CD4-positive, alpha-beta T cell treated with Interleukin-2 at 100 ng/mL for 4 hours (primary cell): ENCODE measurements around the gene BCAR1.
"Not testable (repeated sequence)": the region's sequence is repeated elsewhere in the genome, so short reads cannot be mapped to it uniquely, and the experiment has no call there.

Experiments used
- DNase-seq: peaks from one replicate; pipeline ENCODE4 v3.0.0-alpha.2; 2020; ENCODE audit warnings: low spot score

Gene BCAR1

GRCh38 chr16:75251280-75252048 lies at the start of gene BCAR1:
TSS of gene BCAR1 (minus strand) at chr16:75251624. CDS start at chr16:75251482, 142 bp downstream.
- DNase-seq = no peak

- no peak for DNase-seq
These were observed 46.8 kb upstream of the BCAR1 start for GRCh38 chr16:75298267-75298666.

- no peak for DNase-seq
These were observed 45.2 kb upstream of the BCAR1 start for GRCh38 chr16:75296606-75297005.

GRCh38 chr16:75294773-75295459 lies 43.5 kb upstream of the BCAR1 start:
- no peak for DNase-seq

GRCh38 chr16:75293772-75294171 lies 42.3 kb upstream of the BCAR1 start:
- no peak for DNase-seq

GRCh38 chr16:75293173-75293572 lies 41.7 kb upstream of the BCAR1 start:
- no peak for DNase-seq

GRCh38 chr16:75292691-75293090 lies 41.3 kb upstream of the BCAR1 start:
- DNase-seq = no peak

- DNase-seq = no peak
These were observed 37.8 kb upstream of the BCAR1 start for GRCh38 chr16:75289189-75289588.

- DNase-seq = peak; percentile 51
These were observed 37.2 kb upstream of the BCAR1 start for GRCh38 chr16:75288596-75289120.

- DNase-seq = no peak
These were observed 36.8 kb upstream of the BCAR1 start for GRCh38 chr16:75288181-75288580.

- no peak for DNase-seq
These were observed 36.3 kb upstream of the BCAR1 start for GRCh38 chr16:75287708-75288107.

- DNase-seq = no peak
These were observed 35.0 kb upstream of the BCAR1 start for GRCh38 chr16:75286389-75286788.

- DNase-seq = no peak
These were observed 31.2 kb upstream of the BCAR1 start for GRCh38 chr16:75282466-75283281.

- DNase-seq = no peak
These were observed 30.4 kb upstream of the BCAR1 start for GRCh38 chr16:75281826-75282225.

- not testable (repeated sequence) for DNase-seq
These were observed 29.6 kb upstream of the BCAR1 start for GRCh38 chr16:75281009-75281408.

- DNase-seq = no peak
These were observed 28.9 kb upstream of the BCAR1 start for GRCh38 chr16:75280331-75280804.

- no peak for DNase-seq
These were observed 27.9 kb upstream of the BCAR1 start for GRCh38 chr16:75279305-75279704.

GRCh38 chr16:75273054-75273925 lies 21.9 kb upstream of the BCAR1 start:
- DNase-seq = no peak

GRCh38 chr16:75272629-75273028 lies 21.2 kb upstream of the BCAR1 start:
- not testable (repeated sequence) for DNase-seq

- no peak for DNase-seq
These were observed 20.7 kb upstream of the BCAR1 start for GRCh38 chr16:75272097-75272551.

- no peak for DNase-seq
These were observed 20.1 kb upstream of the BCAR1 start for GRCh38 chr16:75271441-75272096.
